Tibial nerve (tissue), 4 donors: ENCODE results near the gene ZNF616. TPM values are rescaled to one million over a fixed set of nuclear protein-coding genes. Genes with fewer than 3 reads are reported as not detected.

Experiments used
- DNase-seq, 2 donors: peaks; one replicate each; pipeline ENCODE4 v3.0.0-alpha.2; 2019; ENCODE audit warnings: low spot score in 2 of 2
- H3K27ac ChIP-seq, 4 donors: fragments of 200-600 bp; sonication (generic) in 3 of 4; one replicate each; pipeline ENCODE4 v1.5.1; 2017 to 2019; ENCODE audit warnings: mild to moderate bottlenecking in 1 of 4
- H3K27me3 ChIP-seq, 2 donors: fragments of 200-600 bp; sonication (generic) in 1 of 2; one replicate each; pipeline versions ENCODE4 v1.5.1 to v1.6.0; 2017 to 2019
- H3K36me3 ChIP-seq, 3 donors: fragments of 200-600 bp; sonication (generic); one replicate each; pipeline ENCODE4 v1.5.1; 2018 to 2019
- H3K4me1 ChIP-seq, 4 donors: fragments of 200-600 bp; sonication (generic) in 3 of 4; one replicate each; pipeline ENCODE4 v1.5.1; 2017 to 2019
- H3K4me3 ChIP-seq, 4 donors: fragments of 200-600 bp; sonication (generic) in 3 of 4; one replicate each; pipeline ENCODE4 v1.5.1; 2017 to 2019; ENCODE audit warnings: mild to moderate bottlenecking in 1 of 4, moderate library complexity in 1 of 4
- H3K9me3 ChIP-seq, 4 donors: fragments of 200-600 bp; sonication (generic) in 3 of 4; one replicate each; pipeline ENCODE4 v1.5.1; 2017 to 2019
- EP300 ChIP-seq, 2 donors: sonication (generic); formaldehyde crosslinking; IDR thresholded peaks; one replicate each; pipeline ENCODE4 v1.6.1; 2017; ENCODE audit warnings: antibody characterized with exemption in 2 of 2, mild to moderate bottlenecking in 1 of 2
- POLR2A ChIP-seq, 2 donors: fragments of 450-650 bp; IDR thresholded peaks; one replicate each; pipeline ENCODE4 v1.6.1; 2017; ENCODE audit warnings: antibody characterized with exemption in 2 of 2, mild to moderate bottlenecking in 2 of 2, moderate library complexity in 2 of 2
- WGBS, 2 donors: methylation state at CpG; one replicate each; pipeline ENCODE4 v1.1.5; 2018; 5-methylcytosine and 5-hydroxymethylcytosine counted together
- total RNA-seq, 4 donors: library from RNA; depleted of rRNA; stranded (reverse); fragments of >200 nt; gene quantifications; one replicate each; pipeline ENCODE4 v1.1.0, GENCODE V29; 2016
- TF ChIP-seq, protein P1 (sequence below), 5 experiments: fragments of 200-600 bp in 3 of 5; fragments of 450-650 bp in 2 of 5; sonication (generic) in 3 of 5; IDR thresholded peaks; one replicate each; pipeline ENCODE4 v1.5.1; 2016 to 2019; ENCODE audit warnings: antibody characterized with exemption in 5 of 5, mild to moderate bottlenecking in 3 of 5, moderate library complexity in 2 of 5

ZNF616 gene
- 10 to 100 TPM in 2 of 4 donors, 1 to 10 TPM in 2; 5.4 to 18.0 (median 8.7) TPM for total RNA-seq

DNA sequence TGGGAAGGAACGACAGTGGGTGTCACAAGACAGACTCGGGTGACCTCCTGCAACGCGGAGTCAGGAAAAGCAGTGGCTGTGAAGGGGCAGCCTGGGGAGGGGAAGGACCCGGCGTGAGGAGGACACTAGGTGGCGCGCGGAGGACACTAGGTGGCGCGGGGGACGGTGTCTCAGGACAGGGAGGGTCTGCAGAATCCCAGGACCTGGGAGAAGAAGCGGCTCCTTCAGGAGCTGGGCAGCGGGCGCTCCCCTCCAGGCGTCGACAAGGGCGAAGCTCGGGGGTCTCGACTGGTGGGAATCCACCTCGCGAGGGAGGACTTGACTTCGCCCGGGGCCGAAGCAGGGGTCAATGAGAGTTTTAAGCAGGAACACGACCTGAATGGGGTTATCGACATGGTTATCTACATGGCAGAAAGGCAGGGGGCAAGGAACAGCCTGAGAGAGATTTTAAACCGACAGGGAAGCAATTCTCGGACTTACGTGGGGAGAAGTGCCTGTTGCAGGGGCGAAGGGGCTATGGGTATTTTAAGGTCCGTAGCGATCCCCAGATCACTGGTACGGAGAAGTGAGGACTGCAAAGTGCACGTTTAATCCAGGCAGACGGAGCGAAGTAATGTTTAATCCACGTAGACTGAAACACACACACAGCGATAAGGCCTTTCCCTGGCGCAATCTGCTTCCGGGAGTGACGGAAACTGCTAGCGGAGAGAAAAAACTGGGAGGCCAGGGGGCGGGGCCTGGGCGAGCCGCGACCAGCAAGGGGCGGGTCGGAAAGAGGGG is at the start of gene ZNF616:
TSS of gene ZNF616 (minus strand) at position 687 of the 780 bp plus-strand sequence. CDS start 9,426 bp downstream, outside the sequence.
- peak in 1 of 2 donors; percentile 69 for TF ChIP-seq POLR2A (IDR thresholded peaks at IDR 0.05)
- TF ChIP-seq, protein P1, sequence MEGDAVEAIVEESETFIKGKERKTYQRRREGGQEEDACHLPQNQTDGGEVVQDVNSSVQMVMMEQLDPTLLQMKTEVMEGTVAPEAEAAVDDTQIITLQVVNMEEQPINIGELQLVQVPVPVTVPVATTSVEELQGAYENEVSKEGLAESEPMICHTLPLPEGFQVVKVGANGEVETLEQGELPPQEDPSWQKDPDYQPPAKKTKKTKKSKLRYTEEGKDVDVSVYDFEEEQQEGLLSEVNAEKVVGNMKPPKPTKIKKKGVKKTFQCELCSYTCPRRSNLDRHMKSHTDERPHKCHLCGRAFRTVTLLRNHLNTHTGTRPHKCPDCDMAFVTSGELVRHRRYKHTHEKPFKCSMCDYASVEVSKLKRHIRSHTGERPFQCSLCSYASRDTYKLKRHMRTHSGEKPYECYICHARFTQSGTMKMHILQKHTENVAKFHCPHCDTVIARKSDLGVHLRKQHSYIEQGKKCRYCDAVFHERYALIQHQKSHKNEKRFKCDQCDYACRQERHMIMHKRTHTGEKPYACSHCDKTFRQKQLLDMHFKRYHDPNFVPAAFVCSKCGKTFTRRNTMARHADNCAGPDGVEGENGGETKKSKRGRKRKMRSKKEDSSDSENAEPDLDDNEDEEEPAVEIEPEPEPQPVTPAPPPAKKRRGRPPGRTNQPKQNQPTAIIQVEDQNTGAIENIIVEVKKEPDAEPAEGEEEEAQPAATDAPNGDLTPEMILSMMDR (IDR thresholded peaks at IDR 0.05): peak; percentile 82 to 92 (median 87)
- peak in 1 of 2 donors; percentile 94 for TF ChIP-seq EP300 (IDR thresholded peaks at IDR 0.05)
- H3K27ac ChIP-seq: peak within 1 kb of the TSS; percentile 69 to 99 (median 91)
- H3K27me3 ChIP-seq: no peaks in the 10 kb centered on the region
- H3K4me1 ChIP-seq: peaks cover 0 to 27% (median 7%) of the 10 kb centered on the region in 4 donors
- peak; percentile 92 for DNase-seq
- H3K9me3 ChIP-seq: no peaks in the 10 kb centered on the region
- WGBS, 2 donors: 0% methylated on average over 49 of the region's 49 CpGs
- peaks cover 0 to 5% (median 0%) of the 10 kb centered on the region in 3 donors for H3K36me3 ChIP-seq
- peak within 1 kb of the TSS; percentile 62 to 96 (median 92) for H3K4me3 ChIP-seq

DNA sequence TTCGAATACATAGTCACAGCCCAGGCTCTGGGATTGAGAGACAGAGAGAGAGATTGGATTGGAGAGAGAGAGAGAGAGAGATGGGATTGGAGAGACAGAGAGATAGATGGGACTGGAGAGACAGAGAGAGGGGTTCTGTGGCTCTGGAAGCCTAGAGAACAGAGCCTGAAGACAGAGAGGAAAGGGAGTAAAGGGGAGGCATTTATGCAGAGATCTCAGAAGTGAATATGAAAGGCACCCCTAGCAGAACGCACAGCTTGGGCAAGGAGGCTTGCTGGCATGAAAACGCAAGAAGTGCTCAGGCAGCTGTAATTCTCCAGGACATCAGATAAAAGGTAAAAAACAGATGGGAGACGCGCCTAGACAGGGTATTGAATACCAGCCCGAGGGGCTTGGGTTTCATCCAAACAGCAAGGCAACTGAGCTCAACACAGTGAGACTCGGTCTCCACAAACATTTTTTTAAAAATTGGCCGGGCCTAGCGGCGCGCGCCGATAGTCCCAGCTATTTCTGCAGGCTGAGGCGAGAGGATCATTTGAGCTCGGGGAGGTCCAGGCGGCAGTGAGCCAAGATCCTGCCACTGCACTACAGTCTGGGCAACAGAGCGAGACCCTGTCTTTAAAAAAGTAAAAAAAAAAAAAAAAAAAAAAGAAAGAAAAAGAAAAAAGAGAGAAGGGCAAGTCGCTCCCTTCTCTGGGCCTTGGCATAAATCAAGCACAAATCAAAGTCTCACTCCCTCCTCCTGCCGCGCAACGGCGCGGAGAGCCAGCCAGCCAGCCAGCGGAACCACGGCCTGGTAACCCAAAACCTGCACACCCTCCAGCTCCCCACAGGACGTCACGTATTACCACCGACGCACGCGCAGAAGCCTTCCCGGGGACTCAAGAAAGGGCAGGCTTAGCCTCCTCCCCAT is 49.3 kb upstream of the ZNF616 start:
- 1 to 2% methylated on average over 31 to 32 of the region's 32 CpGs for WGBS, 2 donors

DNA sequence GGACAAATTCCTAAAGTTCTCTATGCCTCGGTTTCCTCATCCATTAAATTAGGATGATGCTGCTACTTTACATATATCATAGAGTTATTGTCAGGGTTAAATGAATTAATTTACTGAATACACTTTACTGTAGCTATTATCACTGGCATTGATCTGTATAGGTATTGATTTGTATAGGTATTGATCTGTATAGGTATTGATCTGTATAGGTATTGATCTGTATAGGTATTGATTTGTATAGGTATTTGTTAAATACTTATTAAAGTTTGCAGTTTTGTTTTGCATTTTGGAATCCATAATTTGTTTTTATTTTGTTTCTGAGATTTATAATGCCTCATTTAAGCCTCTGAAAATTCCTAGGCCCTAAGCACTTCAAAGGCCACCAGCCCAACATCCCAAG is 47.7 kb upstream of the ZNF616 start:
- WGBS, 2 donors: 89 to 100% methylated on average over 1 of the region's 1 CpG
- TF ChIP-seq, protein P1 (IDR thresholded peaks at IDR 0.05): no peak
- no peak for TF ChIP-seq EP300 (IDR thresholded peaks at IDR 0.05)
- TF ChIP-seq POLR2A (IDR thresholded peaks at IDR 0.05): no peak
- no peak overlapping the region for H3K27ac ChIP-seq
- no peaks in the 10 kb centered on the region for H3K27me3 ChIP-seq
- no peaks in the 10 kb centered on the region for H3K36me3 ChIP-seq
- DNase-seq: no peak
- H3K4me3 ChIP-seq: no peak overlapping the region
- no peaks in the 10 kb centered on the region for H3K9me3 ChIP-seq
- peaks cover 0 to 28% (median 23%) of the 10 kb centered on the region in 4 donors for H3K4me1 ChIP-seq

More for the DNA sequence above, 49.3 kb upstream of the ZNF616 start:
- Histone ChIP-seq H3K9me3 (no peaks in the 10 kb centered on the region), H3K4me1 (peaks cover 0 to 43% (median 29%) of the 10 kb centered on the region in 4 donors), H3K27ac (peak overlapping the region; percentile 59 to 97 (median 91)), H3K4me3 (peak overlapping the region; percentile 26 to 94 (median 60)), H3K36me3 (peaks cover 0 to under 1% (median 0%) of the 10 kb centered on the region in 3 donors), H3K27me3 (no peaks in the 10 kb centered on the region)
- DNase-seq: peak in 1 of 2 donors; percentile 47
- TF ChIP-seq, protein P1 (IDR thresholded peaks at IDR 0.05): no peak
- peak; percentile 69 to 75 for TF ChIP-seq POLR2A (IDR thresholded peaks at IDR 0.05)
- TF ChIP-seq EP300 (IDR thresholded peaks at IDR 0.05): peak; percentile 16 to 84

DNA sequence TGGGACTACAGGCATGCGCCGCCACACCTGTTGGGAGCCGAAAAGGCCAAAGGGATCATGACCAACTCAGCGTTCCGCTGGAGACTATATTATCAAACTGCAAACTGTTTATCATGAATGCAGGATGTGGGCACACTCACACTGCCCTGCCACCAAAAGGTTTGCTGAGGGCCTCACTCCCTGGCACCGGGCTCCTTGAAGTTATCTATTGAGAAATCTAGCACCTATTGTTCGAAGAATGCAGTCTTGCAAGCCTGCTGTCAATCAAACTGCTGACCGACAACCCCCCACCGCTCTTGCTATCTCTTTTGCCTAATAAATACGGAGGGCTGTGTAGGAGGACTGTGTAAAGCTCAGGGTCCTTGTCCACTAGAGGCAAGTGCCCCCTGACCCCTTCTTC is 36.8 kb upstream of the ZNF616 start:
- TF ChIP-seq, protein P1 (IDR thresholded peaks at IDR 0.05): no peak
- TF ChIP-seq EP300 (IDR thresholded peaks at IDR 0.05): no peak
- no peak for TF ChIP-seq POLR2A (IDR thresholded peaks at IDR 0.05)
- no peak overlapping the region for H3K27ac ChIP-seq
- no peak for DNase-seq
- WGBS, 2 donors: 83 to 86% methylated on average over 10 of the region's 10 CpGs
- H3K4me1 ChIP-seq: peaks cover 0 to 7% (median 3%) of the 10 kb centered on the region in 4 donors
- H3K27me3 ChIP-seq: no peaks in the 10 kb centered on the region
- no peak overlapping the region for H3K4me3 ChIP-seq
- H3K9me3 ChIP-seq: no peaks in the 10 kb centered on the region
- no peaks in the 10 kb centered on the region for H3K36me3 ChIP-seq
